Heart left ventricle (tissue), 16 donors: ENCODE data around the gene PPP1R14D. TPM values are rescaled to one million over a fixed set of nuclear protein-coding genes. Genes with fewer than 3 reads are reported as not detected.

Experiments used
- ATAC-seq, 4 donors: fragments of 200-7000 bp; cut with Tn5 transposase; one replicate each; pipeline ENCODE4 v1.9.1; 2020 to 2022; ENCODE audit warnings: moderate library complexity in 4 of 4, mild to moderate bottlenecking in 3 of 4, moderate number of reproducible peaks in 1 of 4
- DNase-seq, 5 donors: peaks; one replicate each; pipeline ENCODE4 v3.0.0-alpha.2; 2020
- H3K27ac ChIP-seq, 12 donors: fragments of 200-600 bp; sonication (generic) in 4 of 12; one replicate each; pipeline versions ENCODE4 v1.5.0 to v1.8.0; 2016 to 2022; ENCODE audit warnings: mild to moderate bottlenecking in 2 of 12
- H3K27me3 ChIP-seq, 9 donors: fragments of 200-600 bp; sonication (generic) in 2 of 9; one replicate each; pipeline versions ENCODE4 v1.5.1 to v1.8.0; 2016 to 2022; ENCODE audit warnings: mild to moderate bottlenecking in 3 of 9
- H3K36me3 ChIP-seq, 9 donors: fragments of 200-600 bp; sonication (generic) in 2 of 9; one replicate each; pipeline versions ENCODE4 v1.5.0 to v1.8.0; 2018 to 2022; ENCODE audit warnings: mild to moderate bottlenecking in 2 of 9
- H3K4me1 ChIP-seq, 12 donors: fragments of 200-600 bp; sonication (generic) in 4 of 12; one replicate each; pipeline versions ENCODE4 v1.5.0 to v1.8.0; 2016 to 2022; ENCODE audit warnings: mild to moderate bottlenecking in 3 of 12
- H3K4me3 ChIP-seq, 12 donors: fragments of 200-600 bp; sonication (generic) in 4 of 12; one replicate each; pipeline versions ENCODE4 v1.5.0 to v1.8.0; 2017 to 2022; ENCODE audit warnings: mild to moderate bottlenecking in 9 of 12, moderate library complexity in 4 of 12
- H3K9me3 ChIP-seq, 12 donors: fragments of 200-600 bp; sonication (generic) in 4 of 12; one replicate each; pipeline versions ENCODE4 v1.5.0 to v1.8.0; 2016 to 2022; ENCODE audit warnings: mild to moderate bottlenecking in 1 of 12
- CTCF ChIP-seq, 12 donors: fragments of 200-600 bp; sonication (generic) in 4 of 12; IDR thresholded peaks; one replicate each; pipeline versions ENCODE4 v1.5.0 to v1.8.0; 2018 to 2022; ENCODE audit warnings: antibody characterized with exemption in 12 of 12, mild to moderate bottlenecking in 5 of 12
- POLR2A ChIP-seq, 2 donors: fragments of 450-650 bp; IDR thresholded peaks; one replicate each; pipeline ENCODE4 v1.6.1; 2017; ENCODE audit warnings: antibody characterized with exemption in 2 of 2, mild to moderate bottlenecking in 2 of 2, moderate library complexity in 2 of 2
- WGBS, 4 donors: extraction: QIAGEN DNeasy Blood & Tissue Kit in 2 of 4; methylation state at CpG; one replicate each; pipeline versions ENCODE4 v1.1.5 to v1.1.7; 2013 to 2018; 5-methylcytosine and 5-hydroxymethylcytosine counted together
- intact Hi-C, 10 donors: fragments of 100-400 bp; cut with DNase I; formaldehyde crosslinking; loops; one replicate each; pipeline versions ENCODE4 v1.11.1 to v1.14.2; 2022
- polyA plus RNA-seq, 2 donors: library from polyadenylated mRNA; stranded (reverse); fragments of 200-250 nt; gene quantifications; one replicate each; pipeline ENCODE4 v1.2.3, GENCODE V29; 2013
- total RNA-seq, 9 donors: library from RNA; depleted of rRNA in 2 of 9; stranded (reverse); fragments of >200 nt in 2 of 9; fragmentation: NEBNext Ultra II Directional in 3 of 9; extraction: Animal tissue kit (Norgen Biotek cat#: 25700) in 3 of 9; gene quantifications; one replicate each; pipeline versions ENCODE4 v1.1.0 to v1.2.4, GENCODE V29; 2016 to 2023
- donor health status: ischemic (EF 13 %, LVEDD 7.1; RV severe dilation, severe dysfunction).
- donor health status: healthy with polysubstance abuse.
- donor health status: DM: no; HTN: yes; CAD: no.
- donor health status: DM: no; HTN: no; CAD: no.
- donor health status: ischemic (EF 25% LVEDD 6.9; RV normal size, moderate dysfunction).
- donor health status: ischemic (EF 25% LVEDD 5.7; RV mildly dilated, moderate dysfunction).
- donor health status: healthy.
- donor health status: DM: yes; HTN: yes; CAD: no.
- donor health status: ischemic (EF 35%, LVEDD 5.7; RV mildly dilated, moderate dysfunction).
- donor health status: nonischemic (EF 11% LVEDD 7.7; RV severe dilation, severe dysfunction).
- donor health status: DM: yes; HTN: yes; CAD: no.
- donor health status: PGD.
- donor health status: ischemic (EF 29% LVEDD 5.4; RV normal size, mild dysfunction).
- donor health status: nonischemic (EF 23%, LVEDD 6.1; RV moderate dilation, normal function).

Gene PPP1R14D
- total and polyA plus RNA-seq, 11 donors: not detected

GRCh38 chr15:40825661-40826422 is 2.7 kb downstream of the PPP1R14D start:
- H3K4me3 ChIP-seq: no peak overlapping the region
- intact Hi-C loops: no loop called here
- DNase-seq: no peak
- H3K27me3 ChIP-seq: peaks cover 0 to 4% (median 0%) of the 10 kb centered on the region in 9 donors
- H3K9me3 ChIP-seq: no peaks in the 10 kb centered on the region
- ATAC-seq: no peak
- TF ChIP-seq POLR2A (IDR thresholded peaks at IDR 0.05) (no peak), CTCF (IDR thresholded peaks at IDR 0.05) (no peak)
- H3K4me1 ChIP-seq: no peaks in the 10 kb centered on the region
- no peaks in the 10 kb centered on the region for H3K36me3 ChIP-seq
- WGBS, 4 donors: 72 to 81% (median 79%) methylated on average over 5 of the region's 5 CpGs
- H3K27ac ChIP-seq: no peak overlapping the region

GRCh38 chr15:40823572-40824343 is 4.8 kb downstream of the PPP1R14D start:
- H3K4me1 ChIP-seq: no peaks in the 10 kb centered on the region
- H3K4me3 ChIP-seq: no peak overlapping the region
- H3K27me3 ChIP-seq: peaks cover 0 to 4% (median 0%) of the 10 kb centered on the region in 9 donors
- 92 to 97% (median 92%) methylated on average over 1 of the region's 1 CpG for WGBS, 4 donors
- no peak for TF ChIP-seq CTCF (IDR thresholded peaks at IDR 0.05)
- no peak for TF ChIP-seq POLR2A (IDR thresholded peaks at IDR 0.05)
- no peaks in the 10 kb centered on the region for H3K36me3 ChIP-seq
- no peak overlapping the region for H3K27ac ChIP-seq
- intact Hi-C loops: no loop called here
- DNase-seq: no peak
- H3K9me3 ChIP-seq: no peaks in the 10 kb centered on the region
- no peak for ATAC-seq

- Histone ChIP-seq H3K36me3 (no peaks in the 10 kb centered on the region), H3K4me3 (no peak overlapping the region), H3K27ac (no peak overlapping the region), H3K27me3 (peaks cover 0 to 4% (median 0%) of the 10 kb centered on the region in 9 donors), H3K9me3 (no peaks in the 10 kb centered on the region), H3K4me1 (no peaks in the 10 kb centered on the region)
- no peak for DNase-seq
- 83 to 91% (median 87%) methylated on average over 2 of the region's 2 CpGs for WGBS, 4 donors
- intact Hi-C loops: no loop called here
- no peak for TF ChIP-seq CTCF (IDR thresholded peaks at IDR 0.05)
- no peak for TF ChIP-seq POLR2A (IDR thresholded peaks at IDR 0.05)
- ATAC-seq: no peak
These were observed 7.3 kb downstream of the PPP1R14D start for GRCh38 chr15:40821195-40821594.

GRCh38 chr15:40819048-40819447 is 9.5 kb downstream of the PPP1R14D start:
- DNase-seq: no peak
- Histone ChIP-seq H3K27me3 (no peaks in the 10 kb centered on the region), H3K9me3 (no peaks in the 10 kb centered on the region), H3K4me3 (no peak overlapping the region), H3K4me1 (peaks cover 0 to 10% (median 0%) of the 10 kb centered on the region in 12 donors), H3K27ac (no peak overlapping the region), H3K36me3 (peaks cover 0 to 15% (median 2%) of the 10 kb centered on the region in 9 donors)
- TF ChIP-seq CTCF (IDR thresholded peaks at IDR 0.05): no peak
- no peak for TF ChIP-seq POLR2A (IDR thresholded peaks at IDR 0.05)
- 80 to 84% (median 83%) methylated on average over 7 of the region's 7 CpGs for WGBS, 4 donors
- no peak for ATAC-seq
- intact Hi-C loops: no loop called here
